Neural progenitor cell (in vitro differentiated cells): ENCODE measurements around the gene TMEM147.

Source experiments
- EZH2 ChIP-seq: fragments of 200-600 bp; sonication (generic); IDR thresholded peaks from 2 replicates; pipeline ENCODE4 v1.6.1; 2017; ENCODE audit warnings: antibody characterized with exemption, mild to moderate bottlenecking, moderate library complexity
- TF ChIP-seq, protein P1 (sequence below): fragments of 200-600 bp; sonication (generic); IDR thresholded peaks from 2 replicates; pipeline ENCODE4 v1.5.1; 2017; ENCODE audit warnings: antibody characterized with exemption, mild to moderate bottlenecking

DNA sequence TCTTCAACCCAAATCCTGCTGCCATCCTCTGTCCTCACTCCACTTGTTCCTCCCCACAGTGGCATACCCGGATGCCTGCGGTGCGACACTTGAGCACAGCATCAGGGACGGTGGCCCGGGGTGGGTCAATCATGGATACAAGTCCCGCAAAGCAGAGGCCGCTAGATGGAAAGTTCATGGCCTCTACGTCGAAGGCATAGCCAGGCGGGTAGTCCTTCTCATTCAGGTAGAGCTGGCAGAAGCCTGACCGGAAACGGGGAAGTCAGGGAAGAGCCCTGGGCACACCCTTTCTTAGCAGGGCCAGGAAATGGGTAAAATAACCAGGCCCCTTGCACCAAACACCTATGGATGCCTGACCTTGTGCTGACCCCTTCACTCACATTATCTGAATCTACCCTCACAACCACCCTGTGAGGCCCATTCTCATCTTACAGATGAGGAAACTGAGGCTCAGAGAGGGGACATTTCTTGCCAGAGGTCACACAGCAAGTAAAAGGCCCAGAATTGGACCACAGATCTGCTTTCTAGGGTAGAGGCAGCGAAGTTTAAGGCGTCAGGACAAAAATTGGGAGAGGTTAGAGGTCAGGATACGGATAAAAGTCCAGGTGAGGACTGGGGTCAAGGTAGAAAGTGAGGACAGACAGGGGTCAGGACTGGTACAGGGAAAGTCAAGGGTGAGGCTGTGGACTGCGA lies 11.6 kb downstream of the TMEM147 start:
- TF ChIP-seq, protein P1, sequence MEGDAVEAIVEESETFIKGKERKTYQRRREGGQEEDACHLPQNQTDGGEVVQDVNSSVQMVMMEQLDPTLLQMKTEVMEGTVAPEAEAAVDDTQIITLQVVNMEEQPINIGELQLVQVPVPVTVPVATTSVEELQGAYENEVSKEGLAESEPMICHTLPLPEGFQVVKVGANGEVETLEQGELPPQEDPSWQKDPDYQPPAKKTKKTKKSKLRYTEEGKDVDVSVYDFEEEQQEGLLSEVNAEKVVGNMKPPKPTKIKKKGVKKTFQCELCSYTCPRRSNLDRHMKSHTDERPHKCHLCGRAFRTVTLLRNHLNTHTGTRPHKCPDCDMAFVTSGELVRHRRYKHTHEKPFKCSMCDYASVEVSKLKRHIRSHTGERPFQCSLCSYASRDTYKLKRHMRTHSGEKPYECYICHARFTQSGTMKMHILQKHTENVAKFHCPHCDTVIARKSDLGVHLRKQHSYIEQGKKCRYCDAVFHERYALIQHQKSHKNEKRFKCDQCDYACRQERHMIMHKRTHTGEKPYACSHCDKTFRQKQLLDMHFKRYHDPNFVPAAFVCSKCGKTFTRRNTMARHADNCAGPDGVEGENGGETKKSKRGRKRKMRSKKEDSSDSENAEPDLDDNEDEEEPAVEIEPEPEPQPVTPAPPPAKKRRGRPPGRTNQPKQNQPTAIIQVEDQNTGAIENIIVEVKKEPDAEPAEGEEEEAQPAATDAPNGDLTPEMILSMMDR = no peak
- TF ChIP-seq EZH2 = no peak
